GM23248 (cell line): Measurements from ENCODE around the gene PRKCB.

Experiments
- EZH2 ChIP-seq: fragments of 200-600 bp; sonication (generic); IDR thresholded peaks from 2 replicates; pipeline ENCODE4 v1.6.1; 2018; ENCODE audit warnings: antibody characterized with exemption, mild to moderate bottlenecking; ENCODE audit not compliant: insufficient read depth, poor library complexity, severe bottlenecking
- EZH2phosphoT487 ChIP-seq: fragments of 200-600 bp; sonication (generic); IDR thresholded peaks from 2 replicates; pipeline ENCODE4 v1.6.1; 2018; ENCODE audit warnings: antibody characterized with exemption, moderate library complexity, mild to moderate bottlenecking, low read depth; ENCODE audit not compliant: insufficient read depth

- TF ChIP-seq EZH2, result no peak
- no peak for TF ChIP-seq EZH2phosphoT487
Observed at GRCh38 chr16:23965137-23965733, 129.5 kb downstream of the PRKCB start.
